ENCODE measurements around the gene HERC2.
"Not testable (repeated sequence)": the region's sequence is repeated elsewhere in the genome, so short reads cannot be mapped to it uniquely, and the experiment has no call there.

Gene HERC2

GRCh38 chr15:28294560-28294959 is 27.4 kb downstream of the HERC2 start:
- peaks cover 37% of the 10 kb centered on the region for H3K36me3 ChIP-seq (ENCODE audit: insufficient read depth, low read length)
- not testable (repeated sequence) for H3K4me2 ChIP-seq (ENCODE audit: low read length); H3K27ac ChIP-seq (ENCODE audit: low read depth, low read length, poor library complexity, severe bottlenecking)

GRCh38 chr15:28289694-28290463 is 32.1 kb downstream of the HERC2 start:
- TF ChIP-seq CTCF (IDR thresholded peaks at IDR 0.05; ENCODE audit: low read length) (no peak), EZH2 (IDR thresholded peaks at IDR 0.05; ENCODE audit: borderline replicate concordance, low read length) (no peak)
- Histone ChIP-seq H3K9ac (ENCODE audit: low read length) (no peak overlapping the region), H3K27me3 (ENCODE audit: insufficient read depth, low read length) (no peaks in the 10 kb centered on the region), H3K9me3 (ENCODE audit: low read length) (no peaks in the 10 kb centered on the region), H4K20me1 (ENCODE audit: insufficient read depth, low read length) (no peaks in the 10 kb centered on the region), H3K79me2 (ENCODE audit: insufficient read depth, low read length) (0 out of 2 replicates have a peak, but pooled peaks cover 6% of the 10 kb centered on the region), H3K27ac (ENCODE audit: low read depth, low read length, poor library complexity, severe bottlenecking) (no peak overlapping the region), H3K9me2 (ENCODE audit: low read depth, low read length) (no peaks in the 10 kb centered on the region), H3K4me1 (ENCODE audit: insufficient read depth, low read length, severe bottlenecking) (no peaks in the 10 kb centered on the region), H2AFZ (ENCODE audit: low read length) (no peak overlapping the region), H3K4me3 (ENCODE audit: low read depth, low read length, poor library complexity, severe bottlenecking) (no peak overlapping the region), H3K36me3 (ENCODE audit: insufficient read depth, low read length) (peaks cover 39% of the 10 kb centered on the region), H3F3A (ENCODE audit: insufficient read depth, low read length) (no peaks in the 10 kb centered on the region), H3K4me2 (ENCODE audit: low read length) (no peak overlapping the region)

More at GRCh38 chr15:28294560-28294959, 27.4 kb downstream of the HERC2 start:
- H3K4me1 ChIP-seq (ENCODE audit: insufficient read depth, low read length, severe bottlenecking); H3K9ac ChIP-seq (ENCODE audit: low read length); H3K9me2 ChIP-seq (ENCODE audit: low read depth, low read length); H3K27me3 ChIP-seq (ENCODE audit: insufficient read depth, low read length); H2AFZ ChIP-seq (ENCODE audit: low read length); H3K79me2 ChIP-seq (ENCODE audit: insufficient read depth, low read length); H3K4me3 ChIP-seq (ENCODE audit: low read depth, low read length, poor library complexity, severe bottlenecking); H3K9me3 ChIP-seq (ENCODE audit: low read length); H3F3A ChIP-seq (ENCODE audit: insufficient read depth, low read length); H4K20me1 ChIP-seq (ENCODE audit: insufficient read depth, low read length): not testable (repeated sequence)

- not testable (repeated sequence) for H3K79me2 ChIP-seq (ENCODE audit: insufficient read depth, low read length); H3K9me3 ChIP-seq (ENCODE audit: low read length); H3K4me1 ChIP-seq (ENCODE audit: insufficient read depth, low read length, severe bottlenecking); H3K4me2 ChIP-seq (ENCODE audit: low read length); H3F3A ChIP-seq (ENCODE audit: insufficient read depth, low read length); H3K9me2 ChIP-seq (ENCODE audit: low read depth, low read length); H4K20me1 ChIP-seq (ENCODE audit: insufficient read depth, low read length); H2AFZ ChIP-seq (ENCODE audit: low read length); H3K27ac ChIP-seq (ENCODE audit: low read depth, low read length, poor library complexity, severe bottlenecking); H3K4me3 ChIP-seq (ENCODE audit: low read depth, low read length, poor library complexity, severe bottlenecking); H3K9ac ChIP-seq (ENCODE audit: low read length); H3K27me3 ChIP-seq (ENCODE audit: insufficient read depth, low read length)
- peaks cover 39% of the 10 kb centered on the region for H3K36me3 ChIP-seq (ENCODE audit: insufficient read depth, low read length)
These were observed 32.9 kb downstream of the HERC2 start for GRCh38 chr15:28288830-28289693.

- not testable (repeated sequence) for H3K9me2 ChIP-seq (ENCODE audit: low read depth, low read length); H3K27me3 ChIP-seq (ENCODE audit: insufficient read depth, low read length); H3K27ac ChIP-seq (ENCODE audit: low read depth, low read length, poor library complexity, severe bottlenecking); H3K4me1 ChIP-seq (ENCODE audit: insufficient read depth, low read length, severe bottlenecking); H3K4me2 ChIP-seq (ENCODE audit: low read length); H4K20me1 ChIP-seq (ENCODE audit: insufficient read depth, low read length); H3K4me3 ChIP-seq (ENCODE audit: low read depth, low read length, poor library complexity, severe bottlenecking); H3K9ac ChIP-seq (ENCODE audit: low read length); H2AFZ ChIP-seq (ENCODE audit: low read length); H3K9me3 ChIP-seq (ENCODE audit: low read length); H3F3A ChIP-seq (ENCODE audit: insufficient read depth, low read length)
- peaks cover 39% of the 10 kb centered on the region for H3K36me3 ChIP-seq (ENCODE audit: insufficient read depth, low read length)
- H3K79me2 ChIP-seq (ENCODE audit: insufficient read depth, low read length) = peaks cover 14% of the 10 kb centered on the region; the same call in 1 of the 2 replicates
These were observed 35.3 kb downstream of the HERC2 start for GRCh38 chr15:28286659-28287058.

All from OCI-LY1 (cell line).